Stimulated activated naive CD8-positive, alpha-beta T cell treated with anti-CD3 and anti-CD28 coated beads, Interleukin-15, Interleukin-2, amounts not matched to agents 100 U/mL and 50 U/mL, for 24 hours (primary cell): Measurements from ENCODE around the gene VTCN1.
"Not testable (repeated sequence)": the region's sequence is repeated elsewhere in the genome, so short reads cannot be mapped to it uniquely, and the experiment has no call there.

ENCODE experiments used
- ATAC-seq: fragments of 150-1000 bp; cut with Tn5 transposase; one replicate; pipeline ENCODE4 v1.10.0; 2021
- DNase-seq: peaks from one replicate; pipeline ENCODE4 v3.0.0; 2021

Gene VTCN1

DNA sequence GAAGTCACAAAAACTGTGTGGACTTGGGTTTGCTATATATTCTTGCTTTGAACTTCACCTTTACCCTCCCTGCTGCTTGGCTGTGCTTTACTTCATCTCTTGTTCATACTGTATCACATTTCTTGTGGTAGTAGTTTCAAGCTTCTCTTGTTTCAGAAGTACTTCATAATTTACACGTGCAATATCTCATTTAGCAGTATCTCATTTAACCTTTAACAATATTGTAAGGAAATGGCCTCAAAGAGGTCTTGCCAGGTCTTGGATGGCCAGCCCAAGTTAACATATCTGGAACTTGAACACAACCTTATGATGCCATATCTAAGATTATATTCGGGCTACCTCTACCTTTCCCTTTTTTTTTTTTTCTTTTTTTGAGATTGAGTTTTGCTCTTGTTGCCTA is 87.5 kb downstream of the VTCN1 start:
- DNase-seq (no peak), ATAC-seq (no peak)

- DNase-seq (no peak), ATAC-seq (no peak)
Observed at GRCh38 chr1:117122330-117123025, 88.2 kb downstream of the VTCN1 start.

GRCh38 chr1:117121589-117122329 is 89.0 kb downstream of the VTCN1 start, which contains the start of gene TRIM45:
TSS of gene TRIM45 (minus strand) at chr1:117121749. CDS start at chr1:117121201, 548 bp downstream.
- DNase-seq (peak; percentile 87), ATAC-seq (peak; percentile 89)

DNA sequence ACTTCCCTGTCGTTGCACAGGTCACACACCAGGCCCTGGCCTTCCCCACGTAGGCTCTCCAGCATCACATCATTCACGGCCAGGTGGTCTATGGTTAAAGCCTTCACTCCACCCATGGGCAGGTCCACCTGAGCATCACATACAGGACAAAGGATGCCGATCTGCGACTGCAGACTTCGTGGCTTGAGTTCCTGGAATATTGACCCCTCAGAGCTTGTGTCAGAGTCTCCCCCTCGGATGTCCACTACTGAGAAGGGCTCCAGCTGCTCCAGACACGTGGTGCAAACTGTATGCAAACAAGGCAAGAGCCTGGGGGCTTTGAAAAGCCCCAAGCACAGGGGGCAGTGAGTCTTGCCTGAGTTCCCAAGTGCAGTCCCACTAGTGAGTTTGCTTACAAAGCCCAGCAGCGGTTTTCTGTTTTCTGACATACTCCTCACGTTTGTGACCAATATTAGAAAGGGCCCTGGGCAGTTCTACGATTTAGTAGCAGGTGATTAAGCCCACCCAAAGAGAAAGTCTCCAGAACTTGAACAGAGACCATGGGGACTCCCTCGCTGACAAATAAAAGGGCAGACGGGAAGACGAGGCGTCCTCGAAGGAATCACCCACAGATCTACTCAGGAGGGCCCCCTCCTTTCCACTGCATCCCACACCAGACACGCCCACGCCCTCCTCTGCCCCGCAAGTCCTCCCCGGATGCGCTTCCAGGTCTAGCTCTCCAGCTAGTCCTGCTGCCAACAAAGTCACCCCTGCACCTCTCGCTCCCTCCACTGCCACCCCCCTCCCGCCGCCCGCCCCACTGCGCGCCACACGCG is 89.7 kb downstream of the VTCN1 start:
- ATAC-seq (no peak), DNase-seq (no peak)

DNA sequence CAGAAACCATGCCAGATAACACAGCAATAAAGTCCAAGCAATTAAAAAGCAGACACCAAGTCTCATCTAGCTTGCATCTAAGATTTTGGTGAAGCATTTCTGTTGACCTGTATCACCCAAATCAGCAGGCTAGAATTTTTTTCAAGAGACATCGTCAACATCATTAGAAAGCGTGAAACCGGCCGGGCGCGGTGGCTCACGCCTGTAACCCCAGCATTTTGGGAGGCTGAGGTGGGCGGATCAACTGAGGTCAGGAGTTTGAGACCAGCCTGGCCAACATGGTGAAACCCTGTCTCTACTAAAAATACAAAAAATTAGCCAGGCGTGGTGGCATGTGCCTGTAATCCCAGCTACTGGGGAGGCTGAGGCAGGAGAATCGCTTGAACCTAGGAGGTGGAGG is 91.6 kb downstream of the VTCN1 start:
- not testable (repeated sequence) for ATAC-seq, DNase-seq

DNA sequence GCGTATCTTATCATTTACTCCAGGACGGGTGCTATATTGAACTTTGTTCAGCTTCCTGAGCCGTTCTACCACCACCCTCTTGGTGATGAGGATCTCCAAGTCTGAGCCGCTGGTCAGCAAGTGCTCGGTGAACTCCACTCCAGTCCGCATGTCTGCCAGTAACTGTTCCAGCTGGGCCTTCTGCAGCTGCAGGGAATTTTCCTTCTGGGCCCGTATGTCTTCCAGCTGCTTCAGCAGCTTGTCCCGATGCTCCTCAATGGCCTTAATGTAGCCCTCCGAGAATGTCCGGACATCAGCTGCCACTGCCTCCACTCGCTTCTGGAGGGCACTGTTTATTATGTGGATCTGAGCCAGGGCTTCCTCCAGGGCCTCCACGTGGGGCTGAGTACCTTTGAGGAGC is 92.6 kb downstream of the VTCN1 start:
- no peak for DNase-seq

DNA sequence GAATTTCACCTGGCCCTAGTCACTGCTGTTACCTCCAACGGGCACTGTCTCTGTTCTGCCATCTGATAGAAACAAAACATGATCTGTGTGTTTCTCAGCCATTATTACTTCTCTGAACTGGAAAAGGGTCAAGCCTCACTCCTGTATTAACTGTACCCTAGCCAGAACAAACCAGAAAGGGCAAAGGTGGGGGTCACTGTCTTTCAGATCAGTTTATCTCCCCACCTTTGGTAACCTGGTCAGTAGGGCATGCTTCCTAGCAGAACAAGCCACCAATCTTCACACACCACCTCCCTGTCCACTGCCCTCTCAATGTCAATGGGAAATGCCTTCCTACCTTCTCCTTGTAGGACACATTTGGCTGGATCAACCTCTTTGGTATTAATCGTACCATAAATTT is 93.0 kb downstream of the VTCN1 start:
- DNase-seq (no peak), ATAC-seq (no peak)

More for the DNA sequence above, 92.6 kb downstream of the VTCN1 start:
- ATAC-seq: no peak

DNA sequence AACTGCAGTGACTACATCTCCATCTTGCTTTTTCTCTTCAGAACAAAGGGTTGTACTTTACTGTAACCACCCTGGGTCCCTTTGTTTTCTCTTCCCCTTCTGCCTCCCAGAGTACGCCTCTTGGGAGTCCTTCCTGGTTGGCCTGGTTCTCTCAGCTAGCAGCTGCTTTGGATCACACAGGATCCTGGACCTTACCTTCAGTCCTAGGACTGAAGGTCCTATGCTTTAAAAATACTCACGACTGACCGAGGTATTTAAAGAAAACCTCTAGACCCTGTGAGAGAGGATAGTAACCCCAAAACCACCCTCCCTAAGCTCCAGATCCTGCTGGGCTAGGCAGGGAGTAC is 94.0 kb downstream of the VTCN1 start:
- ATAC-seq (no peak), DNase-seq (no peak)

GRCh38 chr1:117116090-117116783 is 94.5 kb downstream of the VTCN1 start:
- ATAC-seq: no peak

DNA sequence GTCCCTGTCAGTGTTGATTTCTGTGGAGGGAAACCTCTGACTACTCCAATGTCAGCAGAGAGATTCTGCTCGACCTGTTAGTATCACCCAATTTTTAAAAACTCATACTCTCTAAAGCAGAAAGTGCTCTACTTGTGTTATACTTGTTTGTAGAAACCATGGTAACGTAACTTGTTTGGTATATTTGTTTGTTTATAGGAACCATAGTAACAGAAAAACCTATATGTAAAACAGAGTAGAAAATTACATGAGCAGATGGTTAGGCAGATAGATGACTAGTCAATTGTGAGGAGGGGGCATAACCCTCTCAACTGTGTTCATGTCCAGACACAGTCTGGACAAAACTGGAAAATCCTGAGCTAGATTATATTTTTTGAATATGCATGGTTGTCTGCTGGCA is 95.8 kb downstream of the VTCN1 start:
- DNase-seq (no peak), ATAC-seq (no peak)

More at GRCh38 chr1:117116090-117116783, 94.5 kb downstream of the VTCN1 start:
- DNase-seq: no peak

- ATAC-seq (no peak), DNase-seq (no peak)
Observed at GRCh38 chr1:117113199-117113598, 97.5 kb downstream of the VTCN1 start.

DNA sequence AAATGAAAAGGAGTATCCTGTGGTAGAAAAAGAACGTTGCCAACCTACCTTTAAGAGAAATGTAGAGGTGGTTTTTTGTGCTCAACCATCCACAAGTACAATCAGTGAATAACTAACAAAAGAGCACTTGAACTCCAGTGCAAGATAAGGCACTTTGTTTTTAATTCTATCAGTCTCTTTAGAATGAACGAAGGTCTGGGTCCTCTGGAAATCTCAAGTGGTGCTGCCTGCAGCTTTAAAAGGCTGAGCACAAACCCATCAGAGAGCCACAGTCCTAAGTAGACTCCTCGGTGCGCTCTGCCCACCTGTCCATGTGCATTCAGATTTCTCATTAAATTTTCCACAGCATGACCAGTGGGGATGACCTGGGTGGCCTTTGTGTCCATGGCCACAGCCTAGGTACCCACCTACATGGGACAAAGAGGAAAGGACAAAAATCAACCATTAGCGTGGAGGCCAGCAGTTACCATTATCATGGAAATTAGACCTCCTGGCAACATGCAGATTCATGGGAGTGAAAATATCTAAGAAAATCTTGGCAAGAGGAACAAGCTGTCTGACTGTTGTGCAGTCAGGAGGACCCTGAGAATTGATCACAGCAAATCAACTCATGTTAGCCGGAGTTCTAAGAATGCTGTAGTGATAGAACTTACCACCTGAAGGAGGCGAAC is 98.5 kb downstream of the VTCN1 start:
- ATAC-seq (no peak), DNase-seq (no peak)

- DNase-seq: no peak
Observed at GRCh38 chr1:117110774-117111173, 100.0 kb downstream of the VTCN1 start.

GRCh38 chr1:117107364-117107763 is 103.4 kb downstream of the VTCN1 start:
- DNase-seq (no peak), ATAC-seq (no peak)

More at GRCh38 chr1:117110774-117111173, 100.0 kb downstream of the VTCN1 start:
- no peak for ATAC-seq

GRCh38 chr1:117106478-117106877 is 104.2 kb downstream of the VTCN1 start:
- DNase-seq (no peak), ATAC-seq (peak; percentile 41)

DNA sequence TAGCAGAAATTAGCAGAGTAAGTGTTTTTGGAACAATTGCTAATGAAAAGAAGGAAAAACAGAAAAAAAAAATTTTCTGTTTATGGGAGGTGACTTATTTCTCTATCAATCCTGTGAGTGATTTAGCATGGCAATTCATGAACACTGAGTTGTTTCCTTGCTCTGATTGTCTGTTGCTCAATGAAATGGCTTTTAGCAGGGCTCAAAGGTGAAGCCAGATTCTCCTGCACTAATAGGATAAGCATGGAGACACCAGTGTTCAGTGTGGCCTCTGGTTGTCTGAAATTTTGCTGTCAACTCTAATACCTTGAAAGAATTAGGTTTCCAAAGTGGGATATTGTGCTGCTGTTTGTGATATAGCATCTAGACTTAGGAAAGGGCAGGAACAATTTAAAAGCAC is 105.0 kb downstream of the VTCN1 start:
- ATAC-seq (no peak), DNase-seq (no peak)

DNA sequence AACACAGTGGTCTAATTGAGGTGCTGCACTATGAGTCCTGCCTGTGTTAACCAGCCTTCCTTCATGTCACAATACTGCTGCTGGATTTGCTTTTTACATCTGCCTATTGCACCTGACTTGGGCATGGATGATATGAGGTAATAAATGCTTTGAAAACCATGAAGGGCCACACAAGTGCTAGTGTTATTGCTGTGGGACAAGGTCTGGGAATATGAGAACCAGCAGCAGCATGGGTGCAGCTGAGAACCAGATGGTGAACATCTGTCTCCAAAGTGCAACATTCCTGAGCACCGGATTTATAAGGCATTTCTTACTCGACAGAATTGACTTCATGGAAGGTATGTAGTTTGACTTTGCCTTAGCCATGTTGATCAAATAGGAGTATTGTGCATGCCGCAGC is 105.7 kb downstream of the VTCN1 start:
- ATAC-seq (no peak), DNase-seq (no peak)

DNA sequence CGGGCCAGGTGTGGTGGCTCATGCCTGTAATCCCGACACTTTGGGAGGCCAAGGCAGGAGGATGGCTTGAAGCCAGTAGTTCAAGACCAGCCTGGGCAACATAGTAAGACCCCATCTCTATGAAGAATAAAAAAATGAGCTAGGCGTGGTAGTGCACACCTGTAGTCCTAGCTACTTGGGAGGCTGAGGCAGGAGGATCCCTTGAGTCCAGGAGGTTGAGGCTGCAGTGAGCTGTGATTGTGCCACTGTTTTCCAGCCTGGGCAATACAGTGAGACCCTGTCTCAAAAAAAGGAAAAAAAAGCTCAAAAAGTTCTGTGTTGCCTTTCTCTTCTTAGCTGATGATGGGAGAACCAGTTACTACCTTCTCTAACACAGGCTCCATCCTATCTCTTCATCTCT is 108.9 kb downstream of the VTCN1 start:
- not testable (repeated sequence) for ATAC-seq, DNase-seq

GRCh38 chr1:117101334-117101733 is 109.4 kb downstream of the VTCN1 start:
- DNase-seq (no peak), ATAC-seq (no peak)

DNA sequence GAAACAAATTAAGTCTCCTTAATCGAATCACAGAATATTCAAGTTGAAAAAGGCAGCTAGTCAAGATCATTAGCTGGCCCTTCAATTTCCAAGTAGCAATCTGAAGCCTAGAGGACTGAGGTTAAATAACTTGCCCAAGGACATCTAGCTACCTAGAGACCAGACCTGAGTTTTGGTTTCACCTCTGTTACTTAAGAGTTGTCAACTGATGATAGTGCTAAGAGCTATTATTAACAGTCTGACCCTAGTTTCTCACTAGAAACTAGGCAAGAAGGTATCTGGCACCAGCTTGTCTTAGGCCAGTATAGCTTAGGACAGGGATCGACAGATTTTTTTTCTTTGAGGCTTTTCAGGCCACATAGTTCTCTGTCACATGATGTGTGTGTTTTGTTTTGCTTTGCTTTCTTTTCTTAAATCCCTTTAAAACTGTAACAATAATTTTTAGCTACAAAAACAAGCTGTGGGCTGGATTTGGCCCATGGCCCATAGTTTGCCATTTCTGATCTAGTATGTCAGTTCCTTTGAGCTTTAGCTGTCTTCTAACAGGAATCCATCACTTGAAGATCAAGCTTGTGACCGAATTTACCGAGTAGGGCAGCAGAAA is 112.3 kb downstream of the VTCN1 start:
- no peak for DNase-seq
- ATAC-seq: no peak

GRCh38 chr1:117097443-117097842 is 113.3 kb downstream of the VTCN1 start:
- no peak for ATAC-seq

More at GRCh38 chr1:117097443-117097842, 113.3 kb downstream of the VTCN1 start:
- no peak for DNase-seq
